ENCODE measurements around the gene TLR3. TPM values are rescaled to one million over a fixed set of nuclear protein-coding genes. Genes with fewer than 3 reads are reported as not detected.
A peak's percentile ranks its signal among the peaks of the same experiment; 100 is the strongest.

The TLR3 gene
- total and polyA plus RNA-seq, 10 of the 15 experiments (the other 5 are each of a cell fraction or from before 2014, with no cell fraction given), result under 0.01 to 0.05 (median 0.03) TPM; not detected in 7

- TF ChIP-seq USF1 (IDR thresholded peaks at IDR 0.05; ENCODE audit: borderline replicate concordance, extremely low read length, insufficient read depth, low read depth, low read length), result no peak
- no peak for TF ChIP-seq ZNF207 (IDR thresholded peaks at IDR 0.05; ENCODE audit: borderline replicate concordance)
- no peak for TF ChIP-seq CREB1 (IDR thresholded peaks at IDR 0.05; ENCODE audit: low read depth)
- no peak for TF ChIP-seq ZNF24 (IDR thresholded peaks at IDR 0.05)
- 0 out of 2 replicates have a peak, but pooled peaks have one; percentile 40 for TF ChIP-seq MTA2 (IDR thresholded peaks at IDR 0.05; ENCODE audit: low read depth)
- no peak for TF ChIP-seq HDAC2 (IDR thresholded peaks at IDR 0.05)
- TF ChIP-seq KAT2A (conservative IDR thresholded peaks at IDR 0.05; ENCODE audit: control insufficient read depth, low read depth, low read length), result no peak
- TF ChIP-seq ZBED1 (IDR thresholded peaks at IDR 0.05; ENCODE audit: borderline replicate concordance), result no peak
- TF ChIP-seq SP1 (IDR thresholded peaks at IDR 0.05; ENCODE audit: low read depth, low read length), result no peak
- TF ChIP-seq, protein P1, sequence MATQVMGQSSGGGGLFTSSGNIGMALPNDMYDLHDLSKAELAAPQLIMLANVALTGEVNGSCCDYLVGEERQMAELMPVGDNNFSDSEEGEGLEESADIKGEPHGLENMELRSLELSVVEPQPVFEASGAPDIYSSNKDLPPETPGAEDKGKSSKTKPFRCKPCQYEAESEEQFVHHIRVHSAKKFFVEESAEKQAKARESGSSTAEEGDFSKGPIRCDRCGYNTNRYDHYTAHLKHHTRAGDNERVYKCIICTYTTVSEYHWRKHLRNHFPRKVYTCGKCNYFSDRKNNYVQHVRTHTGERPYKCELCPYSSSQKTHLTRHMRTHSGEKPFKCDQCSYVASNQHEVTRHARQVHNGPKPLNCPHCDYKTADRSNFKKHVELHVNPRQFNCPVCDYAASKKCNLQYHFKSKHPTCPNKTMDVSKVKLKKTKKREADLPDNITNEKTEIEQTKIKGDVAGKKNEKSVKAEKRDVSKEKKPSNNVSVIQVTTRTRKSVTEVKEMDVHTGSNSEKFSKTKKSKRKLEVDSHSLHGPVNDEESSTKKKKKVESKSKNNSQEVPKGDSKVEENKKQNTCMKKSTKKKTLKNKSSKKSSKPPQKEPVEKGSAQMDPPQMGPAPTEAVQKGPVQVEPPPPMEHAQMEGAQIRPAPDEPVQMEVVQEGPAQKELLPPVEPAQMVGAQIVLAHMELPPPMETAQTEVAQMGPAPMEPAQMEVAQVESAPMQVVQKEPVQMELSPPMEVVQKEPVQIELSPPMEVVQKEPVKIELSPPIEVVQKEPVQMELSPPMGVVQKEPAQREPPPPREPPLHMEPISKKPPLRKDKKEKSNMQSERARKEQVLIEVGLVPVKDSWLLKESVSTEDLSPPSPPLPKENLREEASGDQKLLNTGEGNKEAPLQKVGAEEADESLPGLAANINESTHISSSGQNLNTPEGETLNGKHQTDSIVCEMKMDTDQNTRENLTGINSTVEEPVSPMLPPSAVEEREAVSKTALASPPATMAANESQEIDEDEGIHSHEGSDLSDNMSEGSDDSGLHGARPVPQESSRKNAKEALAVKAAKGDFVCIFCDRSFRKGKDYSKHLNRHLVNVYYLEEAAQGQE (IDR thresholded peaks at IDR 0.05; ENCODE audit: low read depth, low read length), result no peak
Observed at GRCh38 chr4:186134257-186134656, 65.3 kb downstream of the TLR3 start (continued).
